HepG2 (cell line): ENCODE measurements around the gene STK11. TPM values are rescaled to one million over a fixed set of nuclear protein-coding genes. Genes with fewer than 3 reads are reported as not detected.

Experiments used
- BRD4 ChIP-seq: sonication (generic); formaldehyde crosslinking; IDR thresholded peaks from 2 replicates; pipeline ENCODE4 v1.4.0; 2020; ENCODE audit warnings: missing genetic modification reagents
- FOXK1 ChIP-seq: sonication (generic); formaldehyde crosslinking; IDR thresholded peaks from 2 replicates; pipeline ENCODE4 v1.4.0; 2020; ENCODE audit warnings: low read depth, missing genetic modification reagents, borderline replicate concordance
- GMEB1 ChIP-seq: sonication (generic); formaldehyde crosslinking; IDR thresholded peaks from 2 replicates; pipeline ENCODE4 v1.5.1; 2020; ENCODE audit warnings: missing genetic modification reagents, mild to moderate bottlenecking, borderline replicate concordance
- HDAC1 ChIP-seq: sonication (generic); formaldehyde crosslinking; IDR thresholded peaks from 2 replicates; pipeline ENCODE4 v1.5.1; 2020; ENCODE audit warnings: mild to moderate bottlenecking, missing genetic modification reagents
- HNRNPK ChIP-seq: fragments of 200-400 bp; formaldehyde crosslinking; IDR thresholded peaks from 2 replicates; pipeline ENCODE4 v1.6.1; 2018; ENCODE audit warnings: low read length, low read depth, moderate library complexity, mild to moderate bottlenecking; ENCODE audit not compliant: poor library complexity, severe bottlenecking
- IRF1 ChIP-seq: sonication (generic); formaldehyde crosslinking; IDR thresholded peaks from 2 replicates; pipeline ENCODE4 v1.4.0; 2020; ENCODE audit warnings: low read depth, mild to moderate bottlenecking, missing genetic modification reagents
- PHF21A ChIP-seq: sonication (generic); formaldehyde crosslinking; IDR thresholded peaks from 2 replicates; pipeline ENCODE4 v1.5.0; 2020; ENCODE audit warnings: mild to moderate bottlenecking, missing genetic modification reagents
- PHF5A ChIP-seq: IDR thresholded peaks from one replicate; pipeline ENCODE4 v1.6.1; 2018; ENCODE audit warnings: low read depth, missing genetic modification reagents; ENCODE audit not compliant: unreplicated experiment
- REST ChIP-seq, 2 experiments: IDR thresholded peaks; 2 replicates each; pipeline ENCODE4 v1.6.1; 2011 to 2012; ENCODE audit warnings: low read length in 2 of 2, borderline replicate concordance in 1 of 2, low read depth in 1 of 2, mild to moderate bottlenecking in 1 of 2, moderate library complexity in 1 of 2
- SAP130 ChIP-seq: IDR thresholded peaks from 2 replicates; pipeline ENCODE4 v1.6.1; 2016; ENCODE audit warnings: low read depth
- SOX13 ChIP-seq, 3 experiments: fragments of 450-650 bp in 1 of 3; sonication (generic) in 1 of 3; formaldehyde crosslinking in 1 of 3; IDR thresholded peaks in 2 of 3; conservative IDR thresholded peaks in 1 of 3; 2 replicates each; pipeline versions ENCODE4 v1.5.0 to v1.6.1; 2016 to 2020; ENCODE audit warnings: antibody characterized with exemption in 1 of 3, mild to moderate bottlenecking in 1 of 3, missing compliant biosample characterization in 1 of 3, missing genetic modification reagents in 1 of 3, moderate library complexity in 1 of 3
- SRSF1 ChIP-seq: fragments of 200-400 bp; formaldehyde crosslinking; optimal IDR thresholded peaks from 2 replicates; pipeline ENCODE3; 2017; ENCODE audit warnings: mild to moderate bottlenecking, low read depth, low read length, moderate library complexity
- ZFP36L2 ChIP-seq: sonication (generic); formaldehyde crosslinking; IDR thresholded peaks from 2 replicates; pipeline ENCODE4 v1.4.0; 2020; ENCODE audit warnings: missing genetic modification reagents
- ZNF263 ChIP-seq: sonication (generic); formaldehyde crosslinking; IDR thresholded peaks from 2 replicates; pipeline ENCODE4 v1.4.0; 2020; ENCODE audit warnings: missing genetic modification reagents
- ZNF605 ChIP-seq: sonication (generic); formaldehyde crosslinking; IDR thresholded peaks from 2 replicates; pipeline ENCODE4 v1.8.0; 2022; ENCODE audit warnings: mild to moderate bottlenecking, missing genetic modification reagents
- ZNF687 ChIP-seq: sonication (generic); formaldehyde crosslinking; IDR thresholded peaks from 2 replicates; pipeline ENCODE4 v1.5.1; 2020; ENCODE audit warnings: mild to moderate bottlenecking, missing genetic modification reagents, moderate library complexity
- ZNF740 ChIP-seq: sonication (generic); formaldehyde crosslinking; IDR thresholded peaks from 2 replicates; pipeline ENCODE4 v1.4.0; 2020; ENCODE audit warnings: missing genetic modification reagents
- polyA plus RNA-seq, 8 experiments: library from polyadenylated mRNA; depleted of rRNA in 3 of 8; stranded (reverse) in 7 of 8; unstranded in 1 of 8; fragments of >200 nt; fragmentation: Illumina TruSeq in 4 of 8; extraction: Trizol in 4 of 8; gene quantifications; 2 replicates each; pipeline versions ENCODE4 v1.2.1 to v1.2.3, GENCODE V29; 2011 to 2016; ENCODE audit warnings: low read depth in 4 of 8, missing spikeins in 1 of 8, mixed read lengths in 1 of 8; ENCODE audit not compliant: insufficient read depth in 1 of 8
- total RNA-seq, 5 experiments: library from RNA; depleted of rRNA; stranded (reverse); fragments of >200 nt; fragmentation: Illumina TruSeq; extraction: Trizol; gene quantifications; 2 replicates each; pipeline ENCODE4 v1.2.3, GENCODE V29; 2016; ENCODE audit warnings: low read depth in 1 of 5

The STK11 gene
- total and polyA plus RNA-seq, 2 of the 13 experiments (the other 11 are each of a cell fraction or from before 2014, with no cell fraction given): 27.5 to 43.6 TPM

GRCh38 chr19:1275976-1276627 is 70.5 kb downstream of the STK11 start (continued):
- TF ChIP-seq ZNF687: peak; percentile 66
- TF ChIP-seq BRD4 (CRISPR knock-in tag): 0 out of 2 replicates have a peak, but pooled peaks have one; percentile 5
- no peak for TF ChIP-seq PHF5A
- TF ChIP-seq SRSF1: peak; percentile 27
- peak; percentile 81 for TF ChIP-seq HDAC1 (CRISPR knock-in tag)
- TF ChIP-seq HNRNPK: peak; percentile 89
- TF ChIP-seq ZNF740 (CRISPR knock-in tag): no peak
- TF ChIP-seq SOX13 (IDR thresholded peaks at IDR 0.05): no peak
- 0 out of 4 replicates have a peak, but pooled peaks of 1 of the 2 experiments have one; percentile 18 for TF ChIP-seq SOX13 (CRISPR knock-in tag; conservative IDR thresholded peaks at IDR 0.05 in 1 of 2, IDR thresholded peaks at IDR 0.05 in 1 of 2)
- no peak for TF ChIP-seq ZFP36L2 (CRISPR knock-in tag)
- no peak for TF ChIP-seq REST (IDR thresholded peaks at IDR 0.05; ENCODE audit: borderline replicate concordance in 1 of 2, low read depth in 1 of 2, low read length in 2 of 2)
- TF ChIP-seq SAP130 (CRISPR knock-in tag): peak; percentile 52
- TF ChIP-seq FOXK1: 0 out of 2 replicates have a peak, but pooled peaks have one; percentile 54
- TF ChIP-seq ZNF605 (CRISPR knock-in tag): peak; percentile 63; the same call in 1 of the 2 replicates
- TF ChIP-seq GMEB1 (CRISPR knock-in tag): peak; percentile 52
- TF ChIP-seq PHF21A (CRISPR knock-in tag): 0 out of 2 replicates have a peak, but pooled peaks have one; percentile 4
- peak; percentile 56; the same call in 1 of the 2 replicates for TF ChIP-seq IRF1 (CRISPR knock-in tag)
- no peak for TF ChIP-seq ZNF263
